Uterus (tissue), 4 donors: ENCODE data around the gene NEUROG2. TPM values are rescaled to one million over a fixed set of nuclear protein-coding genes. Genes with fewer than 3 reads are reported as not detected.
"Not testable (repeated sequence)": the region's sequence is repeated elsewhere in the genome, so short reads cannot be mapped to it uniquely, and the experiment has no call there.

Experiments used
- DNase-seq, 2 donors: peaks; one replicate each; pipeline ENCODE4 v3.0.0-alpha.2; 2019 to 2020
- H3K27ac ChIP-seq, 2 donors: fragments of 200-600 bp; sonication (generic); 1 replicate in 1 of 2; 2 replicates in 1 of 2; pipeline ENCODE4 v1.5.1; 2016 to 2018
- H3K27me3 ChIP-seq, 2 donors: fragments of 200-600 bp; sonication (generic); one replicate each; pipeline ENCODE4 v1.5.1; 2018 to 2019; ENCODE audit warnings: control low read depth in 1 of 2
- H3K36me3 ChIP-seq, 2 donors: fragments of 200-600 bp; sonication (generic); one replicate each; pipeline ENCODE4 v1.5.1; 2019; ENCODE audit warnings: control low read depth in 1 of 2
- H3K4me1 ChIP-seq, 2 donors: fragments of 200-600 bp; sonication (generic); one replicate each; pipeline ENCODE4 v1.5.1; 2018 to 2019; ENCODE audit warnings: control low read depth in 1 of 2
- H3K4me3 ChIP-seq, 2 donors: fragments of 200-600 bp; sonication (generic); 1 replicate in 1 of 2; 2 replicates in 1 of 2; pipeline ENCODE4 v1.5.1; 2018 to 2019; ENCODE audit warnings: mild to moderate bottlenecking in 1 of 2
- H3K9me3 ChIP-seq, 2 donors: fragments of 200-600 bp; sonication (generic); one replicate each; pipeline ENCODE4 v1.5.1; 2019; ENCODE audit warnings: control low read depth in 1 of 2
- CTCF ChIP-seq, 4 experiments: fragments of 200-600 bp in 2 of 4; fragments of 450-650 bp in 2 of 4; sonication (generic) in 2 of 4; IDR thresholded peaks; one replicate each; pipeline ENCODE4 v1.5.1; 2016 to 2019; ENCODE audit warnings: antibody characterized with exemption in 4 of 4, mild to moderate bottlenecking in 2 of 4, moderate library complexity in 1 of 4
- POLR2A ChIP-seq, 2 donors: fragments of 450-650 bp; IDR thresholded peaks; one replicate each; pipeline ENCODE4 v1.6.1; 2016; ENCODE audit warnings: antibody characterized with exemption in 2 of 2, mild to moderate bottlenecking in 1 of 2, moderate library complexity in 1 of 2
- intact Hi-C: fragments of 100-400 bp; cut with DNase I; formaldehyde crosslinking; loops from one replicate; pipeline ENCODE4 v1.15.1; 2023; ENCODE audit warnings: low total_unique reads
- total RNA-seq, 4 donors: library from RNA; depleted of rRNA in 3 of 4; stranded (reverse); fragments of >200 nt in 3 of 4; gene quantifications; one replicate each; pipeline versions ENCODE4 v1.1.0 to v1.2.4, GENCODE V29; 2014 to 2023
- donor health status: DM: yes; HTN: yes; CAD: no.

NEUROG2 gene
- total RNA-seq, 4 donors from 2014 or later = not detected

- Histone ChIP-seq H3K27me3 (peaks cover 0 to 7% of the 10 kb centered on the region in 2 donors), H3K4me1 (no peaks in the 10 kb centered on the region), H3K27ac (no peak overlapping the region), H3K9me3 (no peaks in the 10 kb centered on the region), H3K36me3 (no peaks in the 10 kb centered on the region), H3K4me3 (no peak overlapping the region)
- intact Hi-C loops = no loop called here
- no peak for DNase-seq
- no peak for TF ChIP-seq CTCF (IDR thresholded peaks at IDR 0.05)
- TF ChIP-seq POLR2A (IDR thresholded peaks at IDR 0.05) = no peak
Measured at GRCh38 chr4:112502871-112503270, 13.1 kb downstream of the NEUROG2 start.

- H3K27me3 ChIP-seq = no peaks in the 10 kb centered on the region
- H3K4me1 ChIP-seq = no peaks in the 10 kb centered on the region
- no peak overlapping the region for H3K27ac ChIP-seq
- TF ChIP-seq CTCF (IDR thresholded peaks at IDR 0.05) = no peak
- TF ChIP-seq POLR2A (IDR thresholded peaks at IDR 0.05) = no peak
- no peak for DNase-seq
- H3K9me3 ChIP-seq = no peaks in the 10 kb centered on the region
- H3K4me3 ChIP-seq = no peak overlapping the region
- no peaks in the 10 kb centered on the region for H3K36me3 ChIP-seq
- intact Hi-C loops = no loop called here
Measured at GRCh38 chr4:112492321-112492720, 23.7 kb downstream of the NEUROG2 start.

GRCh38 chr4:112490808-112491207 lies 25.2 kb downstream of the NEUROG2 start:
- DNase-seq, H3K27ac ChIP-seq, H3K4me1 ChIP-seq, H3K27me3 ChIP-seq, H3K36me3 ChIP-seq, H3K9me3 ChIP-seq, intact Hi-C loops, H3K4me3 ChIP-seq: not testable (repeated sequence)

- no peak for DNase-seq
- Histone ChIP-seq H3K9me3 (no peaks in the 10 kb centered on the region), H3K27me3 (no peaks in the 10 kb centered on the region)
Measured at GRCh38 chr4:112485930-112486329, 30.1 kb downstream of the NEUROG2 start.

GRCh38 chr4:112473985-112474384 lies 42.0 kb downstream of the NEUROG2 start:
- Histone ChIP-seq H3K27ac (no peak overlapping the region), H3K9me3 (no peaks in the 10 kb centered on the region), H3K4me3 (no peak overlapping the region), H3K4me1 (no peaks in the 10 kb centered on the region), H3K27me3 (no peaks in the 10 kb centered on the region), H3K36me3 (no peaks in the 10 kb centered on the region)
- no peak for TF ChIP-seq POLR2A (IDR thresholded peaks at IDR 0.05)
- TF ChIP-seq CTCF (IDR thresholded peaks at IDR 0.05) = no peak
- intact Hi-C loops = no loop called here
- DNase-seq = no peak

More at GRCh38 chr4:112485930-112486329, 30.1 kb downstream of the NEUROG2 start:
- TF ChIP-seq CTCF (IDR thresholded peaks at IDR 0.05) = no peak
- no peak for TF ChIP-seq POLR2A (IDR thresholded peaks at IDR 0.05)
- intact Hi-C loops = no loop called here
- no peak overlapping the region for H3K27ac ChIP-seq
- H3K4me3 ChIP-seq = no peak overlapping the region
- no peaks in the 10 kb centered on the region for H3K36me3 ChIP-seq
- H3K4me1 ChIP-seq = no peaks in the 10 kb centered on the region

- H3K9me3 ChIP-seq = no peaks in the 10 kb centered on the region
- no peaks in the 10 kb centered on the region for H3K4me1 ChIP-seq
- intact Hi-C loops = no loop called here
- no peaks in the 10 kb centered on the region for H3K27me3 ChIP-seq
- no peak overlapping the region for H3K4me3 ChIP-seq
- H3K27ac ChIP-seq = no peak overlapping the region
- no peaks in the 10 kb centered on the region for H3K36me3 ChIP-seq
- no peak for TF ChIP-seq POLR2A (IDR thresholded peaks at IDR 0.05)
- no peak for TF ChIP-seq CTCF (IDR thresholded peaks at IDR 0.05)
- DNase-seq = no peak
Measured at GRCh38 chr4:112472318-112472717, 43.7 kb downstream of the NEUROG2 start.
